Measurements from ENCODE around the gene IL2RG.

Gene IL2RG

DNA sequence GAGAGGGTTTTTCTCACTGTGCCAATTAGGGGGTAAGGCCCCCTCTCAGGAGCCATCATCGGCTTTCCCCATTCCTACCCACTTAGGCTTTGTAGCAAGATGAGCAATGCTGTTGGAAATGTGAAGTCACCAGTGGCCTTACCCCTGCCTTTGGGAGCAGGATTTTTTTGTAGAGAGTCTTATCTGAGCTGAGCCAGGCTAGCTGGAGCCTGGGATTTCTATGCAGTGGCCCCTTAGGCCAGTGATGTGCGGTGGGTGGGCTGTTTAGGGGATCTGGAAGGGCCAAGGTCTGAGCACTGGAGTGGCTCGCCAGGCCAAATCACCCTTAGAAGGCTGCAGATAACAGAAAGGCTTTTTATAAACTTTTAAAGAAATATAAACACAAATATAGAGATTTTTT is 9.1 kb downstream of the IL2RG start:
- TF ChIP-seq CTCF (IDR thresholded peaks at IDR 0.05; ENCODE audit: low read depth, low read length, missing control alignments) = no peak
- no peak overlapping the region for H3K4me3 ChIP-seq (ENCODE audit: low read depth, low read length)
- DNase-seq (ENCODE audit: low read depth) = no peak

DNA sequence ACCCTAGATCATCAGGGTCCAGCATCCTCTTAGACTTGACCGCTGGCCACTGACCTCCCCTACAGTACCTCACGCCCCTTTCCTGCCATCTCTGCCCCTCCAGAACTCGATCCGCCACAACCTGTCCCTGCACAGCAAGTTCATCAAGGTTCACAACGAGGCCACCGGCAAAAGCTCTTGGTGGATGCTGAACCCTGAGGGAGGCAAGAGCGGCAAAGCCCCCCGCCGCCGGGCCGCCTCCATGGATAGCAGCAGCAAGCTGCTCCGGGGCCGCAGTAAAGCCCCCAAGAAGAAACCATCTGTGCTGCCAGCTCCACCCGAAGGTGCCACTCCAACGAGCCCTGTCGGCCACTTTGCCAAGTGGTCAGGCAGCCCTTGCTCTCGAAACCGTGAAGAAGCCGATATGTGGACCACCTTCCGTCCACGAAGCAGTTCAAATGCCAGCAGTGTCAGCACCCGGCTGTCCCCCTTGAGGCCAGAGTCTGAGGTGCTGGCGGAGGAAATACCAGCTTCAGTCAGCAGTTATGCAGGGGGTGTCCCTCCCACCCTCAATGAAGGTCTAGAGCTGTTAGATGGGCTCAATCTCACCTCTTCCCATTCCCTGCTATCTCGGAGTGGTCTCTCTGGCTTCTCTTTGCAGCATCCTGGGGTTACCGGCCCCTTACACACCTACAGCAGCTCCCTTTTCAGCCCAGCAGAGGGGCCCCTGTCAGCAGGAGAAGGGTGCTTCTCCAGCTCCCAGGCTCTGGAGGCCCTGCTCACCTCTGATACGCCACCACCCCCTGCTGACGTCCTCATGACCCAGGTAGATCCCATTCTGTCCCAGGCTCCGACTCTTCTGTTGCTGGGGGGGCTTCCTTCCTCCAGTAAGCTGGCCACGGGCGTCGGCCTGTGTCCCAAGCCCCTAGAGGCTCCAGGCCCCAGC is 10.5 kb downstream of the IL2RG start:
- H3K4me3 ChIP-seq (ENCODE audit: low read depth, low read length) = no peak overlapping the region
- no peak for DNase-seq (ENCODE audit: low read depth)
- no peak for TF ChIP-seq CTCF (IDR thresholded peaks at IDR 0.05; ENCODE audit: low read depth, low read length, missing control alignments)

- no peak for TF ChIP-seq CTCF (IDR thresholded peaks at IDR 0.05; ENCODE audit: low read depth, low read length, missing control alignments)
- no peak for DNase-seq (ENCODE audit: low read depth)
- H3K4me3 ChIP-seq (ENCODE audit: low read depth, low read length) = no peak overlapping the region
Measured at GRCh38 chrX:71099736-71100135, 11.6 kb downstream of the IL2RG start.

DNA sequence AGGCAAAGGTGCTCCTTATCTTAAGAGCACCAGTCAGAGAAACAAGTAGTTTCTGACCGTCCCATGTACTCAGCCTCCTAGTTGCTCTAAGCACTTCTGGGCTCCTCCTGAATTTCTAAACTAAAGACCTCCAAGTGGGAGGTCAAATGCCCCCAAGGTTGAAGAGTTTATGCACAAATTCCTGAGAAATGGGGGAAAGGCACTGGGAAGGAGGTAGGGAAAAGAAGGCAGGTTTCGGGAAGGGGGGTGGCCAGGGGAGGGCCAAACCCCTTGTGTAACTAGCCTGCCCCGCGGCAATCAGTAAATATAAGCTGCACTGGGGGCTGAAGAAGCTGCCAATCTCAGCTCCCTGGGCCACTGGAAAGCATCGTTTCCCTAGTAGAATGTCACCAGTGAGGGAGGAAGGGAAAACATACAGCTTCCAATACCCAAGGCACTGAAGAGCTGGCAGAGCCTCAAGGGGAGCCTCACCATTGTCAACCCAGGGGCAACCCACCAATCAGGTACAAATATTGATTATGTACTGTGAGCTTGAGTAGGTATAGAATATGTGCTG is 12.3 kb downstream of the IL2RG start:
- no peak overlapping the region for H3K4me3 ChIP-seq (ENCODE audit: low read depth, low read length)
- DNase-seq (ENCODE audit: low read depth) = no peak
- no peak for TF ChIP-seq CTCF (IDR thresholded peaks at IDR 0.05; ENCODE audit: low read depth, low read length, missing control alignments)

GRCh38 chrX:71098302-71098701 is 13.1 kb downstream of the IL2RG start:
- DNase-seq (ENCODE audit: low read depth) = no peak
- TF ChIP-seq CTCF (IDR thresholded peaks at IDR 0.05; ENCODE audit: low read depth, low read length, missing control alignments) = peak; percentile 51
- no peak overlapping the region for H3K4me3 ChIP-seq (ENCODE audit: low read depth, low read length)

GRCh38 chrX:71096760-71097032 is 14.7 kb downstream of the IL2RG start:
- peak overlapping the region; percentile 75 for H3K4me3 ChIP-seq (ENCODE audit: low read depth, low read length)
- no peak for TF ChIP-seq CTCF (IDR thresholded peaks at IDR 0.05; ENCODE audit: low read depth, low read length, missing control alignments)
- DNase-seq (ENCODE audit: low read depth) = no peak
